ENCODE data around the gene DHX35. TPM values are rescaled to one million over a fixed set of nuclear protein-coding genes. Genes with fewer than 3 reads are reported as not detected.
A peak's percentile ranks its signal among the peaks of the same experiment; 100 is the strongest.

Gene DHX35
- total and polyA plus RNA-seq, 2 of the 4 experiments (the other 2 are of a cell fraction), result 9.1 to 13.5 TPM

- H3K79me1 ChIP-seq (ENCODE audit: low read depth in 1 of 2, low read length in 2 of 2), result peaks cover 9 to 12% of the 10 kb centered on the region in 2 experiments
- no peaks in the 10 kb centered on the region for H4K20me1 ChIP-seq (ENCODE audit: insufficient read depth, low read length)
- peak overlapping the region; percentile 33; the same call in 1 of the 3 replicates for H2BK15ac ChIP-seq (ENCODE audit: low read depth, low read length)
- peaks cover 37% of the 10 kb centered on the region for H3K36me3 ChIP-seq (ENCODE audit: control insufficient read depth, insufficient read depth, low read length)
- peak overlapping the region; percentile 84 for H3K56ac ChIP-seq (ENCODE audit: extremely low read depth, insufficient read depth, low read length)
- peak overlapping the region; percentile 77; the same call in 1 of the 2 replicates for H3K4me2 ChIP-seq (ENCODE audit: low read depth, low read length)
- H3K23ac ChIP-seq (ENCODE audit: low read depth, low read length), result peak overlapping the region; percentile 63
- intact Hi-C loops (cut with micrococcal nuclease) (loop anchor here (10.0 kb wide), 1 partner anchor 51 kb away; no protein-coding TSS in a partner anchor), in situ Hi-C loops (cut with MboI; ENCODE audit: low sequenced_read_pairs) (loop anchor here (25.0 kb wide), 1 partner anchor 274 kb away; no protein-coding TSS in a partner anchor), dilution Hi-C loops (cut with HindIII; ENCODE audit: low sequenced_read_pairs, unreplicated experiment) (no loop called here)
- peak overlapping the region; percentile 82 for H3K14ac ChIP-seq (replicated peaks; ENCODE audit: low read depth, low read length)
- H4K91ac ChIP-seq (ENCODE audit: insufficient read depth, low read depth, low read length), result peak overlapping the region; percentile 89
- H2AK9ac ChIP-seq (replicated peaks; ENCODE audit: low read depth, low read length, poor library complexity), result no peak overlapping the region
- H3K9ac ChIP-seq (ENCODE audit: low read depth, low read length), result peak overlapping the region; percentile 75
- H3K9me3 ChIP-seq (ENCODE audit: control insufficient read depth, insufficient read depth, low read length), result no peaks in the 10 kb centered on the region
- H3K4ac ChIP-seq (ENCODE audit: low read depth, low read length), result peak overlapping the region; percentile 96
- POLR2A ChIA-PET (ENCODE audit: unreplicated experiment), result no interaction called here
- DNase-seq, result peak; percentile 77
- no CpG with 5 or more reads among the region's 1 CpG for WGBS, 2 experiments (ENCODE audit: extremely low coverage in 2 of 2, insufficient read length in 1 of 2)
- peaks cover 13% of the 10 kb centered on the region for H3K9me1 ChIP-seq (ENCODE audit: insufficient read depth, low read length)
- peaks cover 18% of the 10 kb centered on the region for H3K4me1 ChIP-seq (ENCODE audit: control insufficient read depth, insufficient read depth, low read length)
- ATAC-seq (ENCODE audit: low read depth), result peak; percentile 62
- no peak overlapping the region for H2AFZ ChIP-seq (replicated peaks; ENCODE audit: low read length, poor library complexity)
- H4K5ac ChIP-seq (ENCODE audit: low read depth, low read length), result peak overlapping the region; percentile 86
- H3K18ac ChIP-seq (ENCODE audit: low read depth, low read length), result peak overlapping the region; percentile 98
- H4K8ac ChIP-seq (ENCODE audit: low read depth in 2 of 2, low read length in 2 of 2), result peak overlapping the region; percentile 81 to 83
- BruUV-seq (replicated peaks), result no TSS peak
- no peak overlapping the region for H3K4me3 ChIP-seq (ENCODE audit: insufficient read depth, low read depth, low read length)
- H2BK20ac ChIP-seq (ENCODE audit: low read depth, low read length), result peak overlapping the region; percentile 94
- peak overlapping the region; percentile 99 for H3K27ac ChIP-seq (ENCODE audit: insufficient read depth, low read length)
- CTCF ChIA-PET, result interaction anchor here (0.6 to 0.7 kb wide), 2 partner anchors 13 to 40 kb away, joined by 3 to 4 read pairs; no protein-coding TSS in a partner anchor
- peak overlapping the region; percentile 94 for H2BK120ac ChIP-seq (ENCODE audit: low read depth, low read length)
- no peaks in the 10 kb centered on the region for H3K27me3 ChIP-seq (ENCODE audit: control insufficient read depth, insufficient read depth, low read length)
- TF ChIP-seq USF2 (IDR thresholded peaks at IDR 0.05; ENCODE audit: low read depth, low read length), result no peak
- no peak for TF ChIP-seq BHLHE40 (IDR thresholded peaks at IDR 0.05; ENCODE audit: low read depth, low read length)
- no peak for TF ChIP-seq MAZ (IDR thresholded peaks at IDR 0.05; ENCODE audit: borderline replicate concordance, low read depth, low read length)
- TF ChIP-seq RAD21 (IDR thresholded peaks at IDR 0.05; ENCODE audit: low read length), result no peak
- no peak for TF ChIP-seq RCOR1 (IDR thresholded peaks at IDR 0.05; ENCODE audit: insufficient replicate concordance, low read length)
- TF ChIP-seq RFX5 (IDR thresholded peaks at IDR 0.05; ENCODE audit: low read depth, low read length), result no peak
- TF ChIP-seq SMC3 (IDR thresholded peaks at IDR 0.05; ENCODE audit: low read depth, low read length), result no peak
- TF ChIP-seq NFE2L2 (IDR thresholded peaks at IDR 0.05; ENCODE audit: low read depth, low read length), result no peak; the same call in 1 of the 2 replicates
- TF ChIP-seq POLR2A (IDR thresholded peaks at IDR 0.05; ENCODE audit: low read depth, low read length), result no peak
- TF ChIP-seq ELK1 (IDR thresholded peaks at IDR 0.05; ENCODE audit: borderline replicate concordance, low read depth, low read length), result no peak
- H2AK5ac ChIP-seq (ENCODE audit: low read depth, low read length), result peak overlapping the region; percentile 42; the same call in 1 of the 2 replicates
- peak overlapping the region; percentile 97 for H2BK5ac ChIP-seq (ENCODE audit: low read depth, low read length, poor library complexity, severe bottlenecking)
Observed at GRCh38 chr20:39036011-39036410, 73.9 kb downstream of the DHX35 start.

Measured in IMR-90 (cell line).